SJCRH30 (cell line): ENCODE measurements around the gene S100PBP. TPM values are rescaled to one million over a fixed set of nuclear protein-coding genes. Genes with fewer than 3 reads are reported as not detected.

Experiments used
- DNase-seq, 2 experiments: peaks; one replicate each; pipeline ENCODE4 v3.0.0-alpha.2; 2015 to 2020
- H3K27ac ChIP-seq: fragments of 250-450 bp; sonication (Bioruptor Pico); 2 replicates; pipeline ENCODE4 v1.5.1; 2020; ENCODE audit warnings: mild to moderate bottlenecking, moderate library complexity
- H3K27me3 ChIP-seq: fragments of 250-450 bp; sonication (Bioruptor Pico); 2 replicates; pipeline ENCODE4 v1.5.1; 2020; ENCODE audit warnings: mild to moderate bottlenecking, moderate library complexity
- H3K36me3 ChIP-seq: fragments of 250-450 bp; sonication (Bioruptor Pico); 2 replicates; pipeline ENCODE4 v1.5.1; 2020; ENCODE audit warnings: mild to moderate bottlenecking, moderate library complexity
- H3K4me1 ChIP-seq: fragments of 250-450 bp; sonication (Bioruptor Pico); 2 replicates; pipeline ENCODE4 v1.5.1; 2020; ENCODE audit warnings: mild to moderate bottlenecking, moderate library complexity
- H3K4me3 ChIP-seq: fragments of 250-450 bp; sonication (Bioruptor Pico); 2 replicates; pipeline ENCODE4 v1.5.1; 2020; ENCODE audit warnings: mild to moderate bottlenecking, moderate library complexity
- H3K9me3 ChIP-seq: fragments of 250-450 bp; sonication (Bioruptor Pico); replicated peaks from 2 replicates; pipeline ENCODE4 v1.5.1; 2020; ENCODE audit warnings: mild to moderate bottlenecking, moderate library complexity
- total RNA-seq: library from RNA; depleted of rRNA; stranded (reverse); fragments of >200 nt; shearing (Covaris generic); gene quantifications from 2 replicates; pipeline ENCODE4 v1.2.3, GENCODE V29; 2014

S100PBP gene
- total RNA-seq, 1 experiment from 2014 or later, result 42.6 TPM

- no peak for DNase-seq
- H3K36me3 ChIP-seq, result no peaks in the 10 kb centered on the region
- no peaks in the 10 kb centered on the region for H3K4me1 ChIP-seq
- H3K4me3 ChIP-seq, result no peak overlapping the region
- H3K9me3 ChIP-seq, result no peaks in the 10 kb centered on the region
- H3K27me3 ChIP-seq, result no peaks in the 10 kb centered on the region; the same call in none of the 2 replicates
- no peak overlapping the region for H3K27ac ChIP-seq
These were observed 72.4 kb downstream of the S100PBP start for GRCh38 chr1:32889731-32890278.

- Histone ChIP-seq H3K27ac (no peak overlapping the region), H3K27me3 (no peaks in the 10 kb centered on the region; the same call in 1 of the 2 replicates), H3K36me3 (no peaks in the 10 kb centered on the region), H3K9me3 (no peaks in the 10 kb centered on the region), H3K4me3 (no peak overlapping the region), H3K4me1 (no peaks in the 10 kb centered on the region)
- no peak for DNase-seq
These were observed 73.2 kb downstream of the S100PBP start for GRCh38 chr1:32890516-32891240.

GRCh38 chr1:32891241-32891570 lies 73.8 kb downstream of the S100PBP start:
- no peaks in the 10 kb centered on the region for H3K4me1 ChIP-seq
- no peak for DNase-seq
- no peaks in the 10 kb centered on the region for H3K36me3 ChIP-seq
- no peak overlapping the region for H3K27ac ChIP-seq
- H3K4me3 ChIP-seq, result no peak overlapping the region
- H3K9me3 ChIP-seq, result no peaks in the 10 kb centered on the region
- H3K27me3 ChIP-seq, result no peaks in the 10 kb centered on the region; the same call in 1 of the 2 replicates

GRCh38 chr1:32891630-32892029 lies 74.2 kb downstream of the S100PBP start:
- H3K27ac ChIP-seq, result no peak overlapping the region
- DNase-seq, result no peak
- H3K9me3 ChIP-seq, result no peaks in the 10 kb centered on the region
- no peaks in the 10 kb centered on the region; the same call in 1 of the 2 replicates for H3K27me3 ChIP-seq
- no peak overlapping the region for H3K4me3 ChIP-seq
- H3K4me1 ChIP-seq, result no peaks in the 10 kb centered on the region
- H3K36me3 ChIP-seq, result no peaks in the 10 kb centered on the region

GRCh38 chr1:32892368-32893197 lies 75.1 kb downstream of the S100PBP start:
- no peaks in the 10 kb centered on the region for H3K36me3 ChIP-seq
- DNase-seq, result no peak
- no peaks in the 10 kb centered on the region for H3K9me3 ChIP-seq
- no peaks in the 10 kb centered on the region; the same call in 1 of the 2 replicates for H3K27me3 ChIP-seq
- H3K4me3 ChIP-seq, result no peak overlapping the region
- no peaks in the 10 kb centered on the region for H3K4me1 ChIP-seq
- no peak overlapping the region for H3K27ac ChIP-seq

- Histone ChIP-seq H3K4me1 (no peaks in the 10 kb centered on the region), H3K27ac (no peak overlapping the region), H3K9me3 (no peaks in the 10 kb centered on the region), H3K36me3 (no peaks in the 10 kb centered on the region), H3K27me3 (no peaks in the 10 kb centered on the region; the same call in 1 of the 2 replicates), H3K4me3 (no peak overlapping the region)
- no peak for DNase-seq
These were observed 76.0 kb downstream of the S100PBP start for GRCh38 chr1:32893198-32894018.

GRCh38 chr1:32894019-32894600 lies 76.7 kb downstream of the S100PBP start:
- no peaks in the 10 kb centered on the region; the same call in 1 of the 2 replicates for H3K27me3 ChIP-seq
- H3K27ac ChIP-seq, result no peak overlapping the region
- H3K36me3 ChIP-seq, result no peaks in the 10 kb centered on the region
- H3K9me3 ChIP-seq, result no peaks in the 10 kb centered on the region
- no peak for DNase-seq
- H3K4me3 ChIP-seq, result no peak overlapping the region
- H3K4me1 ChIP-seq, result no peaks in the 10 kb centered on the region

- no peaks in the 10 kb centered on the region; the same call in 1 of the 2 replicates for H3K27me3 ChIP-seq
- H3K4me1 ChIP-seq, result no peaks in the 10 kb centered on the region
- DNase-seq, result no peak
These were observed 77.2 kb downstream of the S100PBP start for GRCh38 chr1:32894681-32895080.

GRCh38 chr1:32895325-32896215 lies 78.1 kb downstream of the S100PBP start:
- Histone ChIP-seq H3K27me3 (no peaks in the 10 kb centered on the region; the same call in 1 of the 2 replicates), H3K4me1 (no peaks in the 10 kb centered on the region), H3K4me3 (no peak overlapping the region), H3K27ac (no peak overlapping the region), H3K36me3 (no peaks in the 10 kb centered on the region), H3K9me3 (no peaks in the 10 kb centered on the region)
- no peak for DNase-seq

More at GRCh38 chr1:32894681-32895080, 77.2 kb downstream of the S100PBP start:
- Histone ChIP-seq H3K9me3 (no peaks in the 10 kb centered on the region), H3K36me3 (no peaks in the 10 kb centered on the region), H3K4me3 (no peak overlapping the region), H3K27ac (no peak overlapping the region)

GRCh38 chr1:32896451-32896850 lies 79.0 kb downstream of the S100PBP start:
- Histone ChIP-seq H3K4me3 (no peak overlapping the region), H3K9me3 (no peaks in the 10 kb centered on the region), H3K4me1 (no peaks in the 10 kb centered on the region), H3K36me3 (no peaks in the 10 kb centered on the region), H3K27ac (no peak overlapping the region), H3K27me3 (no peaks in the 10 kb centered on the region; the same call in 1 of the 2 replicates)
- no peak for DNase-seq

- Histone ChIP-seq H3K36me3 (no peaks in the 10 kb centered on the region), H3K27ac (no peak overlapping the region), H3K4me1 (no peaks in the 10 kb centered on the region), H3K9me3 (no peaks in the 10 kb centered on the region), H3K27me3 (no peaks in the 10 kb centered on the region; the same call in 1 of the 2 replicates), H3K4me3 (no peak overlapping the region)
- DNase-seq, result no peak
These were observed 79.9 kb downstream of the S100PBP start for GRCh38 chr1:32897082-32898049.

GRCh38 chr1:32898056-32898455 lies 80.6 kb downstream of the S100PBP start:
- Histone ChIP-seq H3K4me1 (no peaks in the 10 kb centered on the region), H3K27ac (no peak overlapping the region), H3K27me3 (no peaks in the 10 kb centered on the region), H3K36me3 (no peaks in the 10 kb centered on the region), H3K9me3 (no peaks in the 10 kb centered on the region), H3K4me3 (no peak overlapping the region)
- no peak for DNase-seq
